ENCODE data around the gene BCKDHA.
"Not testable (repeated sequence)": the region's sequence is repeated elsewhere in the genome, so short reads cannot be mapped to it uniquely, and the experiment has no call there.

BCKDHA gene

GRCh38 chr19:41427647-41428480, 30.2 kb downstream of the BCKDHA start:
- peak; percentile 62 for DNase-seq

DNA sequence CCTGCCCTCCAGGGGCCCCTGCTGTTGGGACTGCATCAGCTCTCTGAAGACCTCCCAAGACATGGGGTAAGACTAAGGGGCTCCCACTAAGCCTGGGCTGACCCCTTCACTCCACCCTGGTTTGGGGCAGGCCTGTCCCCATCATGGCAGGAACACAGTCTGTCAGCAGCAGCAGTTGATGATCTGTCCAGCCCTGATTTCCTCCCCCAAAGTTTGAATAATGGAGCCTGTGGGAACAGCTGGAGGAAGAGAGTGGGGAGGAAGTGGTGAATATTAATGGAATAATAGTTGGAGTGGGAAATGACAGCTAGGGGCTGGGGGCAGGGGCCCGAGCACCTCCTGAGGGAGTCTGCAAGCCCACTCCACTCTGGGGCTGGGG, 30.9 kb downstream of the BCKDHA start:
- DNase-seq = no peak

DNA sequence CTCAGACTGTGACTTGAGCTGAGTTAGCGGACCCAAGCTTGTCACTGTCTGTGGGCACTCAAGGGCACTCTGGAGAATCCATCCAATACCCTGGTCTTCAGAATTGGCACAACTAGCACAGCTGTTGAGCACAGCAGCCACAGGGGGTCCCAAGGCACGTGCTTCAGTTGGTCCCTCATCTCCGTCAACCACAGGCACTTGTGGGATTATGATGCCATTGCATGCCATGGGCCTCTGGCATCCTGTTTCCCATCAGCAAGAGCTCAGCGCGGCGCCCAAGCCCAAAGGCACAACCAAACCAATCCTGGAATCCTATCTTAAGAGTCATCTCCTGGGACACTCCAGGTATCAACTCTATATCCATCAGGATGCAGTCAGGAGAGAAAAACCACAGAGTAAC, 33.3 kb downstream of the BCKDHA start:
- no peak for DNase-seq

GRCh38 chr19:41431426-41432386, 34.1 kb downstream of the BCKDHA start:
- DNase-seq = peak; percentile 18

DNA sequence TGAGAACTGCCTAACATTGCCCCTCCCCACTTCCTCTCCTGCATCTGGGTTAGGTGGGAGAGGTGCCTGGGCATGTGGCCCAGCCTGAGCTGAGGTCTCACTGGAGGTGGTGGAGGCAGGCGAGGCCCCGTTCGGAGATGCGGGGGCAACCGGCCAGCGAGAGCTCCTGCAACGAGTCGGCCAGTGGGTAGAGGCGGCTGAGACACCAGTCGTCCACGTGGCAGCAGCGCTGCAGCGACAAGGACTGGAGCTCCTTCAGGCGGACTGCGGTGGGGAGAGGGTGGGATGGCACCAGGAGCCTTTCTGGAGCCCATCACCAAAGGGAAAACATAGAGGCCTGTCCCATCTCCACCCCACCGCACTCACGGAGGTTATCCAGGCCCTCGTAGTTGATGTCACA, 35.6 kb downstream of the BCKDHA start:
- no peak for DNase-seq

DNA sequence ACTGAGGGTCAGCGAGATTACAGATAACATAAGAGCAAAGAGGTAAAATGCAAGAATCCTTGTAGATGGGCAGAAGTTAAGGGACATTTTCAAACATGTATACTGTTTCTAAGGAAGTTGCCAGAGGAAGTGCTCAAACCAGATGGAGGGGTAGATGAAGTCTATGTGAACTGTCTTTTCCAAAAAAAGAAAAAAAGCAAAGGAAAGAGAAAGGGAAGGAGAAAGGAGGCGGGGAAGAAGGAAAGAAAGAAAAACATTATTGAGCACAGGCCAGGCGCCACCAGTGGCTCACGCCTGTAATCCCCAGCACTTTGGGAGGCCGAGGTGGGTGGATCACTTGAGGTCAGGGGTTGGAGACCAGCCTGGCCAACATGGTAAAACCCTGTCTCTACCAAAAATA, 36.8 kb downstream of the BCKDHA start:
- no peak for DNase-seq

- not testable (repeated sequence) for DNase-seq
Measured at GRCh38 chr19:41435376-41435775, 37.8 kb downstream of the BCKDHA start.

- no peak for DNase-seq
Measured at GRCh38 chr19:41435936-41436673, 38.5 kb downstream of the BCKDHA start.

DNA sequence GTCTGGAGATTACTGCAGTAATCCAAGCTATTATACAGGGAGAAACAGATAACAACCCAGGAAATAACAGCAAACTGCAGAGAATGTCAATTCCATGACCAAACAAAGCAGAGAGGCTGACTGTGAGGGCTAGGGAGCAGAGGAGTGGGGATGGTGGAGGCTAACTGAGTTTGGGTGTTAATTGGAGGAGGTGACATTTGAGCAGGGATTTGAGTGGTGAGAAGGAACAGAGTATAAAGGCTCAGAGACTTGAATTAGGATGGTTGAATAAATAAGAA, 39.0 kb downstream of the BCKDHA start:
- no peak for DNase-seq

DNA sequence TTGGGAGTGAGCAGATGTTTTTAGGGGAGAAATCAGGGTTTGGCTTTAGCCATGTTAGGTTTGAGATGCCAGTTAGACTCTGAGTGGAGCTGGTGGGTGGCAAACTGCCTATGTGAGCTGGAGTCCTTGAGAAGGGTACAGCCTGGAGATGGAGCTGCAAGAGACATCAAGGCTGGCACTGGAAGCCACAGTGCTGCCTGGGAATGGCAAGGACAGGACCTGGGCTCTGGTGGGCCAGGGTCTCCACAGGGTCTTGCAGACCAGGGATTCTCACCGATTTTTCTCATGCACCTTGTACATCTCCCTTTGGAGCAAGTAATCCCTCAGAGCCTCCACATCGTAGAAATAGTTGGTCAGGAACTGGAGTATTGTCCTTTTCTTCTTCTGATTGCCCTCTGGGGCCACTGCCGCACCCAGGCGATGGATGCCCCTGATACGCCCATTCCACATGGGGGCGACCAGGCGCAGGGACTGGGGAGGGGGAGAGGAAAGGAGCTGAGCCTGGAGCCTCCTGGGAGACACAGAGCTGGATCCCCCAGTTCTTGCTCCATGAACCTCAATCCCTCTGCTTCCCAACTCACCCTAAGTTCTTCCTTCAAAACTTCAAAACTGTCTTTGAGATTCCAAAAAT, 40.4 kb downstream of the BCKDHA start:
- DNase-seq = no peak

DNA sequence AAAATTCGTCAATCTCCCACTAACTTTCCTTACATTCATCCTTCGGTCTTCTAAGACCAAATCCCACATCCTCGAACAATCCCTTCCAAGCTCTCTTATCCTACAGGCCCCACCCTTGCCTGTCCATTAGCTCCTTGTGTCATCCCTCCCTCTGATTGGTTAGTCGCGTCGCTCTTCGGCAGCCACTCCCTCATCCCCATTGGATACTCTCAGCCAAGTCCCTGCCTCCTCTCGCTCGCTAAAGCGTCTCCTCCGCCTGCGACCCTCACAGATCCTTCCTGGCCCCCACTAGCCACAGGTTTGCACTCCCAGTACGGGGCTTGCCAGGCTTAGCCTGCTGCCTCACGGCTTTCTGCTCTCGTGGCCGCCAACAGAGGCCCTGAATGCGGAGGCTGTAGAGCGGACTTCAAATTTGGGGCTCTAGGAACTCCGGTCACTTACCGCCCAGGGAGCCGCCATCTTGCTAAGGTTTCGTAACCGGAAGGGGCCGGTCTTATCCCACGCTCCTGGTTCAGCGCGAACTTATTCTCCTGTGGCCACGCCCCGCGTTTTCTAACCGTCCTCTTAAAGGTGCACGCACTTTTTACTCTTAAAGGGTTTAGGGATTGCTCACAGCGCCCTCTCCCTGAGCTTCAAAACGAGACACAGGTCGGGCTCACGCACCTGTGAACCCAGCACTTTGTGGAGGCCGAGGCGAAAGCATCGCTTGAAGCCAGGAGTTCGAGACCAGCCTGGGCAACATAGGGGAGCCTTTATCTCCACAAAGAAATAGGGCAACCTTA, 42.0 kb downstream of the BCKDHA start, which contains the start of gene DMAC2:
Gene DMAC2, minus strand, starts transcription at position 472 of the 782 bp plus-strand sequence. Its CDS starts 13 bp downstream, at position 459.
- peak; percentile 97 for DNase-seq

DNA sequence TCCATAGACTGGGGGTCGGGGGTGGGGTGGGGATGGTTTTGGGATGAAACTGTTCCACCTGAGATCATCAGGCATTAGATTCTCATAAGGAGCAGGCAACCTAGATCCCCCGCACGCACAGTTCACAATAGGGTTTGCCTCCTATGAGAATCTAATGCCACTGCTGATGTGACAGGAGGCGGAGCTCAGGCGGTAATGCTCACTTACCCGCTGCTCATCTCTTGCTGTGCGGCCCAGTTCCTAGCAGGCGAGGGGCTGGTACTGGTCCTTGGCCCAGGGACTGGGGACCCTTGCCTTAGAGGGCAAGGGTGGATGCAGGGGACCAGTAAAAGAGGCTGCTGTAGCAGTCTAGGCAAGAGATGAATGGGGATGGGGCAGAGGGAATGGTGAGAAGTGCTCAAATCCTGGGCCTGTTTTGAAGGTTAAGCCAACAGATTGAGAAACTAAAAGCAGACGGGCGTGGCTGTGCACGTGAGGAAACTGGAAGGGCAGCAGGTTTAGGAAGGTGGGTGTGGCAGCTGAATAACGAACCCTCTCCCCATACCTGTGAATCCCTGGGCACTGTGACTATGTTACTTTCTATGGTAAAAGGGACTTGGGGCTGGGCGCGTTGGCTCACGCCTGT, 43.8 kb downstream of the BCKDHA start:
- no peak for DNase-seq

- no peak for DNase-seq
Measured at GRCh38 chr19:41442473-41443355, 45.1 kb downstream of the BCKDHA start, which contains the start of gene ERICH4. Gene ERICH4 (plus strand): TSS chr19:41443156. CDS start chr19:41443170, 14 bp downstream.

- no peak for DNase-seq
Measured at GRCh38 chr19:41443813-41444455, 46.3 kb downstream of the BCKDHA start.

DNA sequence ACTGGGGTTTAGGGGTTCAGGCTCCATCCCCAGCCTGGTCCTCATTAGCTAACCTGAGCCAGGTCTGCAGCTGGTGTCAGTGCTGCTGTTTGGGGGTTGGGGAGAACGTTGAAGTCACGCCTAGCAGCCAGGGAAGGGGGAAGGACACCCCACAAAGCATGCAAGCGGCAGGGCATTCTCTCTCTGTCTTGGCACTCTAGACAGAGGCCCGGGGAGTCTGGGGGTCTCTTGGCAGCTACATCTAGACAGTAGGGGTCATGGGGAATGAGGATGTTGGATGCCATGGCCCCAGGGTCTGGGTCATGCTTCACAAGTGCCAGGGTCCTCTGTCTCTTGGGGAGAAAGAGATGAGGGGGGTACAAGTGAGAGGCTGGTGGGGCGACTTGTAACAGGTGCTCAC, 48.0 kb downstream of the BCKDHA start:
- no peak for DNase-seq

- no peak for DNase-seq
Measured at GRCh38 chr19:41447732-41448332, 50.2 kb downstream of the BCKDHA start.

DNA sequence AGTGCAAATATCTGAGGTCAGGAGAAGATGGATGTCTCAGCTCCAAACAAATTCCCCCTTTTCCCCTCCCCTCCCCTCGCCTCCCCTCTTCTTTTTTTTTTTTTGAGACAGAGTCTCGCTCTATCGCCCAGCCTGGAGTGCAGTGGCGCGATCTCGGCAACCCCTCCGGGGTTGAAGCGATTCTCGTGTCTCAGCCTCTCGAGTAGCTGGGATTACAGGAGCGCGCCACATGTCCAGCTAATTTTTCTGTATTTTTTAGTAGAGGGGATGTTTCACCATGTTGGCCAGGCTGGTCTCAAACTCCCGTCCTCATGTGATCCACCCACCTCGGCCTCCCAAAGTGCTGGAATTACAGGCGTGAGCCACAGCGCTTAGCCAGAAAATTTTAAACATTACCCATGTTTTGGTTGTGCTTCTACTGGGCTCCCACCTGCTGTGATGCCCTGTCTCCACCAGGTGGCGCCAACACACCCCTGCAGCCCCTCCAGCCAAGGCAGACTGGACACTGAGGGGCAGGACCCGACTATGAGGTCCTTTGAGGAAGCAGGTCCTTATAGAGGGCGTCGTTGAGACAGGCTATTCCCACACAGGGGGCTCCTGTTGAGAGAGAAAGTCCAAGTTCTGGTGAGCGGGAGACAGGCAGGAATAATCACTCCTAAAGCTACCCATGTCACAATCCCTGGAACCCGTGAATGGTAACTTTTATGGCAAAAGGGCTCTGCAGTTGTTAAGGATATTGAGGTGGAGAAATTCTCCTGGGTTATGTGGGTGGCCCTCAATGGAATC, 51.7 kb downstream of the BCKDHA start:
- DNase-seq = peak; percentile 82

- DNase-seq = no peak
Measured at GRCh38 chr19:41449865-41450178, 52.2 kb downstream of the BCKDHA start.
